Skin of body (tissue), 2 donors: ENCODE data around the gene AMPD2. TPM values are rescaled to one million over a fixed set of nuclear protein-coding genes. Genes with fewer than 3 reads are reported as not detected.

Experiments
- DNase-seq: peaks from one replicate; lab custom pipeline; 2025; lab: John Stamatoyannopoulos, UW
- total RNA-seq: library from RNA; depleted of rRNA; stranded (reverse); fragments of >200 nt; gene quantifications from one replicate; pipeline ENCODE4 v1.2.3, GENCODE V29; 2014

The AMPD2 gene
- total RNA-seq: 29.9 TPM

GRCh38 chr1:109619576-109620400, at the start of gene AMPD2, which contains the start of gene GNAT2:
Gene AMPD2, plus strand, starts transcription at chr1:109619837. Its CDS starts 1,339 bp downstream, at chr1:109621176.
Gene GNAT2, minus strand, starts transcription at chr1:109619616. Its CDS starts 6,746 bp downstream, at chr1:109612870.
- DNase-seq: peak; percentile 22

- DNase-seq: no peak
These were observed 49.2 kb upstream of the AMPD2 start for GRCh38 chr1:109570414-109570813.

GRCh38 chr1:109573785-109574184, 45.9 kb upstream of the AMPD2 start:
- DNase-seq: no peak

GRCh38 chr1:109578947-109579443, 40.6 kb upstream of the AMPD2 start:
- DNase-seq: no peak

- no peak for DNase-seq
These were observed 40.1 kb upstream of the AMPD2 start for GRCh38 chr1:109579491-109579890.

GRCh38 chr1:109582021-109582420, 37.6 kb upstream of the AMPD2 start:
- DNase-seq: no peak

- no peak for DNase-seq
These were observed 34.9 kb upstream of the AMPD2 start for GRCh38 chr1:109584766-109585165.

- DNase-seq: no peak
These were observed 33.6 kb upstream of the AMPD2 start for GRCh38 chr1:109586055-109586454.

- no peak for DNase-seq
These were observed 30.5 kb upstream of the AMPD2 start for GRCh38 chr1:109589177-109589576.

GRCh38 chr1:109589679-109590078, 30.0 kb upstream of the AMPD2 start:
- no peak for DNase-seq

- no peak for DNase-seq
These were observed 26.7 kb upstream of the AMPD2 start for GRCh38 chr1:109592916-109593315.

GRCh38 chr1:109595531-109595930, 24.1 kb upstream of the AMPD2 start:
- no peak for DNase-seq

GRCh38 chr1:109598156-109598555, 21.5 kb upstream of the AMPD2 start:
- DNase-seq: no peak

- DNase-seq: no peak
These were observed 21.0 kb upstream of the AMPD2 start for GRCh38 chr1:109598655-109599054.

- DNase-seq: no peak
These were observed 16.4 kb upstream of the AMPD2 start for GRCh38 chr1:109603229-109603628.

- no peak for DNase-seq
These were observed 14.3 kb upstream of the AMPD2 start for GRCh38 chr1:109605381-109605780.

GRCh38 chr1:109609881-109610280, 9.8 kb upstream of the AMPD2 start:
- DNase-seq: no peak

- DNase-seq: no peak
These were observed 8.9 kb upstream of the AMPD2 start for GRCh38 chr1:109610609-109611307.

GRCh38 chr1:109611308-109611990, 8.2 kb upstream of the AMPD2 start:
- DNase-seq: no peak

GRCh38 chr1:109613361-109614147, 6.1 kb upstream of the AMPD2 start:
- DNase-seq: no peak

GRCh38 chr1:109615879-109616278, 3.8 kb upstream of the AMPD2 start:
- no peak for DNase-seq
